ENCODE measurements around the gene CDK5R2. TPM values are rescaled to one million over a fixed set of nuclear protein-coding genes. Genes with fewer than 3 reads are reported as not detected.

The CDK5R2 gene
- total and polyA plus RNA-seq, 2 donors from 2014 or later = not detected

GRCh38 chr2:218970894-218971293, 11.4 kb downstream of the CDK5R2 start:
- Histone ChIP-seq H3K27me3 (ENCODE audit: control insufficient read depth, insufficient read depth, low read length) (peaks cover 11% of the 10 kb centered on the region), H3K9me3 (ENCODE audit: control insufficient read depth in 2 of 3, insufficient read depth in 1 of 3, low read length in 3 of 3) (no peaks in the 10 kb centered on the region), H3K4me1 (ENCODE audit: control insufficient read depth in 2 of 3, insufficient read depth in 2 of 3, low read depth in 1 of 3, low read length in 3 of 3) (no peaks in the 10 kb centered on the region), H3K9ac (ENCODE audit: low read length in 3 of 3) (no peak overlapping the region), H3K36me3 (ENCODE audit: control insufficient read depth in 2 of 3, insufficient read depth in 3 of 3, low read length in 3 of 3) (no peaks in the 10 kb centered on the region), H3K4me3 (ENCODE audit: low read length in 3 of 3) (no peak overlapping the region), H3K27ac (ENCODE audit: low read depth in 2 of 2, low read length in 2 of 2) (no peak overlapping the region)
- DNase-seq (no peak), FAIRE-seq (no peak)
- intact Hi-C loops (cut with DNase I) = no loop called here
- TF ChIP-seq CTCF (IDR thresholded peaks at IDR 0.05; ENCODE audit: borderline replicate concordance, extremely low read depth, insufficient read depth) = no peak

DNA sequence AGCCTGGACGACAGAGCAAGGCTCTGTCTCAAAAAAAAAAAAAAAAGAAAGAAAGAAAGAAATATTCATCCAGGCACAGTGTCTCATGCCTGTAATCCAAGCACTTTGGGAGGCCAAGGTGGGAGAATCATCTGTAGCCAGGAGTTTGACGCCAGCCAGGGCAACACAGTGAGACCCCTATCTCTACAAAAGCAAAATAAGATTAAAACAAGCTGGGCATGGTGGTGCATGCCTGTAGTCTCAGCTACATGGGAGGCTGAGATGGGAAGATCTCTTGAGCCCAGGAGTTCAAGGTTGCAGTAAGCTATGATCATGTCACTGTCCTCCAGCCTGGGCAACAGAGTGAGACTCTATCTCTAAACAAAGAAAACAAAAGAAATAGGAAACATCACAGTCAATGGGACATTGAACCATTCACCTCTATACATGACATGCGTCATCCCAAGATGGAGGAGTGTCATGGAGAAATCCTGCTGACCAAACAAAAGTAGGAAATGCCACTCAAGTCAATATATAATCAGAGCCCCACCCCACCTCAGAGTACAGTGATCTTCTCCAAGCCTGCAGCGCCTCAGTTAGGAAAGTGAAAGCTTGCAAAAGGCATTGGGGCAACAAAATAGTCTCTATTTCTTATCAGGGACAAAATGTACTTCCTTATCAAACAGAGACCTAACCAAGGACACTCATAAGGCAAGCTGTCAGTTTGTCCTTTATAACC, 15.8 kb downstream of the CDK5R2 start:
- H3K4me1 ChIP-seq (ENCODE audit: control insufficient read depth in 2 of 3, insufficient read depth in 2 of 3, low read depth in 1 of 3, low read length in 3 of 3) = no peaks in the 10 kb centered on the region
- H3K27me3 ChIP-seq (ENCODE audit: control insufficient read depth, insufficient read depth, low read length) = peaks cover 23% of the 10 kb centered on the region
- H3K4me3 ChIP-seq (ENCODE audit: low read length in 3 of 3) = no peak overlapping the region
- FAIRE-seq = no peak
- H3K9me3 ChIP-seq (ENCODE audit: control insufficient read depth in 2 of 3, insufficient read depth in 1 of 3, low read length in 3 of 3) = no peaks in the 10 kb centered on the region
- no peak overlapping the region for H3K9ac ChIP-seq (ENCODE audit: low read length in 3 of 3)
- TF ChIP-seq CTCF (IDR thresholded peaks at IDR 0.05; ENCODE audit: borderline replicate concordance, extremely low read depth, insufficient read depth) = no peak
- H3K36me3 ChIP-seq (ENCODE audit: control insufficient read depth in 2 of 3, insufficient read depth in 3 of 3, low read length in 3 of 3) = no peaks in the 10 kb centered on the region
- intact Hi-C loops (cut with DNase I) = no loop called here
- DNase-seq = peak in 1 of 5 donors; percentile 12
- no peak overlapping the region for H3K27ac ChIP-seq (ENCODE audit: low read depth in 2 of 2, low read length in 2 of 2)

DNA sequence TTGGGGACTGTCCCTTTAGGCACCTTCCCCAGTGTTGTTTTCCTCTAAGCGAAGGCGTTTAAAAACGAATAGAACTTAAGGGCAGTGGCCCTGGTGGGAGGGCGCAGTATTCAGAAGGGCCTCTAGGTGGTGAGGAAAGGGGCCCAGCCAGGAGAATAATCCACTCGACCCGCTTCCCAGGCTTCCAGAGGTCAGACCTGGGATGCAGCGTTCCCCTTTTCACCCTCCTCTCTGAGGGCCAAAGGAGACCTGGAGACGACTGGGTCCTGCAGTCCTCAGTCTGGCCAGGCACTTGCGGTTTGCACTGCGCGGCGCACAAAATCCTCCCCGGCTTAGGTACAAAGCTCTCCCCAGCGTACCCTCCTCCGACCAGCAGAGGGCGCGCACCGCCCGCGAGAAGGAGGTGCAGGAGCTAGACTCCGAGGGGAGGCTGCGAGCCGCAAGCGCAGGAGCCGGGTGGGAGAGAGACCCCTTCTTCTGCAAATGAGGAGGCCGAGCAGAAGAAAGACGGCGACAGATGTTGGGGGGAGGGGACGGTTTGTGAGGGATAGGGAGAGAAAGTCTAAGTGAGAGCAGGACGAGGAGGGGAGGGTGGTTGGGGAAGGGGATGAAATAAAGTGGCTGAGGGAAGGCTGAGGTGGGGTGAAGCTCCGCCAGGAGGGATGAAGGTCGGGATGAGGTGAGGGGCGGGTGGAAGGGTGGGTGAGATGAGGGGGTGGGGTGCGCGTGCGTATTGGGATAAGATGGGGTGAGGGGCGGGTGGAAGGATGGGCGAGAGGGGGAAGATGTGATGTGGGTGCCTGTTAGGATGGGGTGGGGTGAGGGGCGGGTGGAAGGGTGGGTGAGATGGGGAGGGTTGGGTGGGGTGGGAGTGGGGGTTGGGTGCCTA, 20.6 kb downstream of the CDK5R2 start:
- DNase-seq (peak; percentile 87 to 92 (median 89)), FAIRE-seq (no peak)
- Histone ChIP-seq H3K9ac (ENCODE audit: low read length in 3 of 3) (no peak overlapping the region), H3K9me3 (ENCODE audit: control insufficient read depth in 2 of 3, insufficient read depth in 1 of 3, low read length in 3 of 3) (no peaks in the 10 kb centered on the region), H3K4me3 (ENCODE audit: low read length in 3 of 3) (peak overlapping the region in 1 of 3 donors; percentile 44), H3K4me1 (ENCODE audit: control insufficient read depth in 2 of 3, insufficient read depth in 2 of 3, low read depth in 1 of 3, low read length in 3 of 3) (peaks cover 0 to 13% (median 4%) of the 10 kb centered on the region in 3 donors), H3K36me3 (ENCODE audit: control insufficient read depth in 2 of 3, insufficient read depth in 3 of 3, low read length in 3 of 3) (no peaks in the 10 kb centered on the region), H3K27ac (ENCODE audit: low read depth in 2 of 2, low read length in 2 of 2) (no peak overlapping the region), H3K27me3 (ENCODE audit: control insufficient read depth, insufficient read depth, low read length) (peaks cover 45% of the 10 kb centered on the region)
- peak; percentile 81 for TF ChIP-seq CTCF (IDR thresholded peaks at IDR 0.05; ENCODE audit: borderline replicate concordance, extremely low read depth, insufficient read depth)
- intact Hi-C loops (cut with DNase I) = no loop called here

All from kidney (tissue), 14 donors.